ENCODE measurements around the gene LMNTD2.

LMNTD2 gene

GRCh38 chr11:567011-567628 lies 6.6 kb upstream of the LMNTD2 start:
- no peak for DNase-seq (ENCODE audit: low read depth)

GRCh38 chr11:565921-566509 lies 5.5 kb upstream of the LMNTD2 start:
- no peak for DNase-seq (ENCODE audit: low read depth)

GRCh38 chr11:563812-564578 lies 3.5 kb upstream of the LMNTD2 start:
- no peak for DNase-seq (ENCODE audit: low read depth)

- no peak for DNase-seq (ENCODE audit: low read depth)
These were observed 2.7 kb upstream of the LMNTD2 start for GRCh38 chr11:563066-563811.

GRCh38 chr11:562046-562645 lies 1.6 kb upstream of the LMNTD2 start:
- no peak for DNase-seq (ENCODE audit: low read depth)

- no peak for DNase-seq (ENCODE audit: low read depth)
These were observed 838 bp upstream of the LMNTD2 start for GRCh38 chr11:561148-562003.

GRCh38 chr11:559712-560304 lies 730 bp downstream of the LMNTD2 start:
- DNase-seq (ENCODE audit: low read depth), result no peak

- no peak for DNase-seq (ENCODE audit: low read depth)
These were observed 1.4 kb downstream of the LMNTD2 start for GRCh38 chr11:559020-559620.

- DNase-seq (ENCODE audit: low read depth), result no peak
These were observed 2.0 kb downstream of the LMNTD2 start for GRCh38 chr11:558503-558902.

- DNase-seq (ENCODE audit: low read depth), result no peak
These were observed 3.0 kb downstream of the LMNTD2 start for GRCh38 chr11:557328-558132.

- DNase-seq (ENCODE audit: low read depth), result no peak
These were observed 3.8 kb downstream of the LMNTD2 start for GRCh38 chr11:556662-557256.

- no peak for DNase-seq (ENCODE audit: low read depth)
These were observed 4.5 kb downstream of the LMNTD2 start for GRCh38 chr11:555780-556661.

GRCh38 chr11:555227-555779 lies 5.2 kb downstream of the LMNTD2 start:
- no peak for DNase-seq (ENCODE audit: low read depth)

- DNase-seq (ENCODE audit: low read depth), result peak; percentile 74
These were observed 5.9 kb downstream of the LMNTD2 start for GRCh38 chr11:554428-555226.

GRCh38 chr11:553988-554340 lies 6.6 kb downstream of the LMNTD2 start:
- no peak for DNase-seq (ENCODE audit: low read depth)

- DNase-seq (ENCODE audit: low read depth), result no peak
These were observed 7.2 kb downstream of the LMNTD2 start for GRCh38 chr11:553083-553987.

All from activated T-helper 9 cell treated with anti-CD3 and anti-CD28 coated beads, Interleukin-2, amount 50 U/mL, for 16 hours (primary cell).